Keratinocyte (primary cell): ENCODE measurements around the gene VCAN.

Source experiments
- CTCF ChIP-seq, 3 experiments: IDR thresholded peaks in 1 of 3; conservative IDR thresholded peaks in 1 of 3; optimal IDR thresholded peaks in 1 of 3; 2 replicates in 2 of 3; 3 replicates in 1 of 3; pipeline versions ENCODE3 to v1.5.1; 2011; ENCODE audit warnings: low read length in 3 of 3, mild to moderate bottlenecking in 3 of 3, moderate library complexity in 2 of 3, control low read depth in 1 of 3, inconsistent platforms in 1 of 3; ENCODE audit not compliant: insufficient read depth in 2 of 3; ENCODE audit errors: extremely low read depth in 1 of 3
- EZH2 ChIP-seq: IDR thresholded peaks from one replicate; pipeline ENCODE4 v1.6.1; 2012; ENCODE audit warnings: inconsistent platforms, mild to moderate bottlenecking, low read length, moderate library complexity

GRCh38 chr5:83474161-83474796 is 2.7 kb downstream of the VCAN start:
- no peak for TF ChIP-seq CTCF (optimal IDR thresholded peaks at IDR 0.05 in 1 of 3, IDR thresholded peaks at IDR 0.05 in 1 of 3, conservative IDR thresholded peaks at IDR 0.05 in 1 of 3; ENCODE audit: extremely low read depth in 1 of 3, insufficient read depth in 2 of 3, low read length in 3 of 3)
- TF ChIP-seq EZH2: no peak
